Muscle of back (tissue), 11 donors: Measurements from ENCODE around the gene KIR3DL3. TPM values are rescaled to one million over a fixed set of nuclear protein-coding genes. Genes with fewer than 3 reads are reported as not detected.
"Not testable (repeated sequence)": the region's sequence is repeated elsewhere in the genome, so short reads cannot be mapped to it uniquely, and the experiment has no call there.

Experiments
- DNase-seq, 3 donors: peaks; one replicate each; pipeline versions ENCODE4 v3.0.0 to v3.0.0-alpha.2; 2013
- polyA plus RNA-seq, 10 donors: library from polyadenylated mRNA; unstranded; fragments of 120-200 nt; gene quantifications; one replicate each; pipeline ENCODE4 v1.2.1, GENCODE V29; 2013; ENCODE audit not compliant: insufficient read length in 10 of 10

The KIR3DL3 gene
- polyA plus RNA-seq, 10 donors: not detected

DNA sequence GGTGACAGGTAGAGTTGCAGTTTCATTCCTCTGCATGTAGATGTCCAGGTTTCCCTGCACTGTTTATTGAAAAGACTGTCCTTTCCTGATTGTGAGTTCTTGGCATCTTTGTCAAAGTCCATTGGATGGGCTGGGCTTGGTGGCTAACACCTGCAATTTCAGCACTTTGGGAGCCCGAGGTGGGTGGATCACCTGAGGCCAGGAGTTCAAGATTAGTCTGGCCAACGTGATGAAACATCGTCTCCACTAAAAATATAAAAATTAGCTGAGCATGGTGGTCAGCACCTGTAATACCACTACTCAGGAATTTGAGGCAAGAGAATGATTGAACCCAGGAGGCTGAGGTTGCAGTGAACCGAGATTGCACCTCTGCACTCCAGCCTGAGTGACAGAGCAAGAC lies 53.6 kb downstream of the KIR3DL3 start:
- DNase-seq: not testable (repeated sequence)

DNA sequence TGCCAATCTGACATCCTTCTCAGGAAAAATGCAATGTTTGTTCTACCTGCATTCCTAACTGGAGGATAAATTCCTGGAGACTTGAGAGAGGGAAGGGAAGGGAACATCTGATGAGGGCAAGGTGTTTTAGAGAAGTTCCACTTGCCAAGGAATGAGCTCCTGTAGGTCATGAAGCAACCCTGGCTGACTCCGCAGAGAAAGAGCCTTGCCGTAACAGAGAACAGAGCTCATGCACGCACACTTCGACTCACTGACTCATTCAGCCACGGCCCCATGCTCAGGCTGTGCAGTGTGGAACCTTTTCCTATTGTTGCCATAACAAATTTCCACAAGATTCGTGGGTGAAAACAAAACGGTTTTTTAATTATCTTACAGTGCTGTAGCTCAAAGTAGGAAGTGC lies 54.7 kb downstream of the KIR3DL3 start:
- not testable (repeated sequence) for DNase-seq

DNA sequence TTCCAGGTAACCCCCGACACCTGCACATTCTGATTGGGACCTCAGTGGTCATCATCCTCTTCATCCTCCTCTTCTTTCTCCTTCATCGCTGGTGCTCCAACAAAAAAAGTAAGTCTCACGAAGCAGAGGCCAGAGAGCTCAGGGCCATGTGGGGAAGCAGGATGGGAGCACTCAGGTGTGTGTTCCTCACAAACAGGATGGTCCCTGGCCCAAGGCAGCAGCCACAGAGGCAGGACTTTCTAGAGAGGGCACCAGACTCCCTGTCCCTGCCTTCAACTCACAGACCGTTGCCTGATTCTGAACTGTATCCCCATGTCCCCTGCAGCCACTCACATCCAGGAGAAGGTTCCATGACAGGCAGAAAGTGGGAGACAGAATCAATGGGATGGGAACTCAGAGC lies 58.7 kb downstream of the KIR3DL3 start:
- DNase-seq: not testable (repeated sequence)

Other genes starting within 250 kb of the KIR3DL3 start
- gene LAIR2, start 221.6 kb upstream of the KIR3DL3 start, polyA plus RNA-seq: 1 to 10 TPM in 1 of 10 donors, under 1 TPM in 2, not detected in 7; 0.64 to 2.6 (median 0.68) TPM
- 1 to 10 TPM in 3 of 10 donors, under 1 TPM in 7; 0.34 to 1.6 (median 0.91) TPM for gene LILRA2, start 150.7 kb upstream of the KIR3DL3 start, polyA plus RNA-seq
- under 1 TPM; 0.29 to 0.95 (median 0.41) TPM for gene LILRA1, start 130.8 kb upstream of the KIR3DL3 start, polyA plus RNA-seq
- gene LILRB1, start 94.0 kb upstream of the KIR3DL3 start, polyA plus RNA-seq: 1 to 10 TPM in 9 of 10 donors, under 1 TPM in 1; 0.83 to 2.4 (median 1.4) TPM
- 1 to 10 TPM in 9 of 10 donors, under 1 TPM in 1; 0.72 to 2.0 (median 1.2) TPM for gene LILRB4, start 61.5 kb upstream of the KIR3DL3 start, polyA plus RNA-seq
- under 1 TPM in 1 of 10 donors, not detected in 9; 0.12 TPM for gene KIR2DL3, start 14.1 kb downstream of the KIR3DL3 start, polyA plus RNA-seq
- not detected for gene KIR2DL1, start 45.4 kb downstream of the KIR3DL3 start, polyA plus RNA-seq
- not detected for gene KIR2DL4, start 79.2 kb downstream of the KIR3DL3 start, polyA plus RNA-seq
- gene KIR3DL1, start 92.0 kb downstream of the KIR3DL3 start, polyA plus RNA-seq: not detected
- gene KIR2DS4, start 108.2 kb downstream of the KIR3DL3 start, polyA plus RNA-seq: under 1 TPM in 1 of 10 donors, not detected in 9; 0.13 TPM
- not detected for gene KIR3DL2, start 126.0 kb downstream of the KIR3DL3 start, polyA plus RNA-seq
- under 1 TPM in 9 of 10 donors, not detected in 1; 0.12 to 0.67 (median 0.41) TPM for gene FCAR, start 149.8 kb downstream of the KIR3DL3 start, polyA plus RNA-seq
- under 1 TPM in 7 of 10 donors, not detected in 3; 0.11 to 0.68 (median 0.40) TPM for gene NCR1, start 181.7 kb downstream of the KIR3DL3 start, polyA plus RNA-seq
- under 1 TPM in 4 of 10 donors, not detected in 6; 0.34 to 0.53 (median 0.41) TPM for gene NLRP7, start 223.1 kb downstream of the KIR3DL3 start, polyA plus RNA-seq
- gene NLRP2, start 241.9 kb downstream of the KIR3DL3 start, polyA plus RNA-seq: 1 to 10 TPM in 6 of 10 donors, under 1 TPM in 4; 0.58 to 5.6 (median 1.1) TPM